Measurements from ENCODE around the gene TNFAIP6. TPM values are rescaled to one million over a fixed set of nuclear protein-coding genes. Genes with fewer than 3 reads are reported as not detected.
"Not testable (repeated sequence)": the region's sequence is repeated elsewhere in the genome, so short reads cannot be mapped to it uniquely, and the experiment has no call there.

The TNFAIP6 gene
- total RNA-seq, 1 donor from 2014 or later: 0.40 TPM

DNA sequence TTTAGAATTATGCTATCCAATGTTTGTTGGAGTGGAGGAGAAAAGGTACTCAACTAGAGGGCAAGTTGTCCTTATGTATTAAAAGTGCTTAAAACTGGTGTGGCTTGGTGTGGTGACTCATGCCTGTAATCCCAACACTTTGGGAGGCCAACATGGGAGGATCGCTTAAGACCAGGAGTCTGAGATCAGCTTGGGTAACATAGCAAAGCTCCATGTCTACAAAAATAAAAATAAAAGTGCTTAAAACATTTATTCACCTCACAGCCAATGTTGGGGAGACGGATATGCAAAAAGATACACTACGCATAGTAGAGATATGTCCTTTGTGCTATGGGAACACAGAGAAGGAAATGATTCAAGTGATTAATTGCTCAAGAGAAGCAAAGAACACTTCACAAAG lies 19.3 kb upstream of the TNFAIP6 start:
- Mint-ChIP-seq H3K27me3 (ENCODE audit: low read depth) (no peaks in the 10 kb centered on the region), H3K27ac (ENCODE audit: unreplicated experiment) (no peak overlapping the region), H3K4me3 (no peak overlapping the region), H3K4me1 (peaks cover 10% of the 10 kb centered on the region), H3K9me3 (peaks cover 8% of the 10 kb centered on the region), H3K36me3 (ENCODE audit: low read depth) (no peaks in the 10 kb centered on the region)
- TF ChIP-seq, protein P1, sequence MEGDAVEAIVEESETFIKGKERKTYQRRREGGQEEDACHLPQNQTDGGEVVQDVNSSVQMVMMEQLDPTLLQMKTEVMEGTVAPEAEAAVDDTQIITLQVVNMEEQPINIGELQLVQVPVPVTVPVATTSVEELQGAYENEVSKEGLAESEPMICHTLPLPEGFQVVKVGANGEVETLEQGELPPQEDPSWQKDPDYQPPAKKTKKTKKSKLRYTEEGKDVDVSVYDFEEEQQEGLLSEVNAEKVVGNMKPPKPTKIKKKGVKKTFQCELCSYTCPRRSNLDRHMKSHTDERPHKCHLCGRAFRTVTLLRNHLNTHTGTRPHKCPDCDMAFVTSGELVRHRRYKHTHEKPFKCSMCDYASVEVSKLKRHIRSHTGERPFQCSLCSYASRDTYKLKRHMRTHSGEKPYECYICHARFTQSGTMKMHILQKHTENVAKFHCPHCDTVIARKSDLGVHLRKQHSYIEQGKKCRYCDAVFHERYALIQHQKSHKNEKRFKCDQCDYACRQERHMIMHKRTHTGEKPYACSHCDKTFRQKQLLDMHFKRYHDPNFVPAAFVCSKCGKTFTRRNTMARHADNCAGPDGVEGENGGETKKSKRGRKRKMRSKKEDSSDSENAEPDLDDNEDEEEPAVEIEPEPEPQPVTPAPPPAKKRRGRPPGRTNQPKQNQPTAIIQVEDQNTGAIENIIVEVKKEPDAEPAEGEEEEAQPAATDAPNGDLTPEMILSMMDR (conservative IDR thresholded peaks at IDR 0.05): no peak
- no peak for DNase-seq (ENCODE audit: low read depth, low spot score)

DNA sequence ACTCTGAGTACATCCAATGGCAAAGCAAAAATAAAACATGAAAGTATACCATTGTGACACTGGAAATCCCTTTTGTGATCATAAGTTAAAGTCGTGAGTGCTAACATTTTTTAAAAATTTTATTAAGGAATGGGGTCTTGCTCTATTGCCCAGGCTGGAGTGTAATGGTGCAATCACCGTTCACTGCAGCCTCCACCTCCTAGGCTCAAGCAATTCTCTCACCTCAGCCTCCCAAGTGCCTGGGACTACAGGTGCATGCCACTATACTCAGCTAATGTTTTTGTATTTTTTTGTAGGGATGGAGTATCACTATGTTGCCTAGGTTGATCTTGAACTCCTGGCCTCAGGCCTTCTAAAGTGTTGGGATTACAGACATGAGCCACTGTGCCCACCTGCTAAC lies 14.3 kb upstream of the TNFAIP6 start:
- DNase-seq (ENCODE audit: low read depth, low spot score): no peak
- no peak overlapping the region for H3K27ac Mint-ChIP-seq (ENCODE audit: unreplicated experiment)
- H3K4me1 Mint-ChIP-seq: peaks cover 7% of the 10 kb centered on the region
- no peaks in the 10 kb centered on the region for H3K27me3 Mint-ChIP-seq (ENCODE audit: low read depth)
- H3K36me3 Mint-ChIP-seq (ENCODE audit: low read depth): no peaks in the 10 kb centered on the region
- TF ChIP-seq, protein P1 (conservative IDR thresholded peaks at IDR 0.05): no peak
- no peak overlapping the region for H3K4me3 Mint-ChIP-seq
- H3K9me3 Mint-ChIP-seq: peaks cover 10% of the 10 kb centered on the region

DNA sequence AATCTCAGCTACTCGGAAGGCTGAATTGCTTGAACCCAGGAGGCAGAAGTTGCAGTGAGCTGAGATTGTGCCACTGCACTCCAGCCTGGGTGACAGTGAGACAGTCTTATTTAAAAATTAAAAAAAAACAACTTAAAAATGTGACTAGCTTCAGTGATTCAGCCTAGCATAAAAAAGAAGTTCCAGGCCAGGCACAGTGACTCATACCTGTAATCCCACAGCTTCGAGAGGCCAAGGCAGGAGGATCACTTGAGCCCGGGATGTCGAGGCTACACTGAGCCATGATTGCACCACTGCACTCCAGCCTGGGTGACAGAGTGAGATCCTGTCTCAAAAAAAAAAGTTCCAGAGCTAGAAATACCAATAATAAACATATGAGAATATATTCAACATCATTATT lies 13.2 kb upstream of the TNFAIP6 start:
- not testable (repeated sequence) for H3K36me3 Mint-ChIP-seq (ENCODE audit: low read depth); H3K4me1 Mint-ChIP-seq; H3K4me3 Mint-ChIP-seq; DNase-seq (ENCODE audit: low read depth, low spot score); H3K27me3 Mint-ChIP-seq (ENCODE audit: low read depth); H3K27ac Mint-ChIP-seq (ENCODE audit: unreplicated experiment)
- peaks cover 10% of the 10 kb centered on the region for H3K9me3 Mint-ChIP-seq

DNA sequence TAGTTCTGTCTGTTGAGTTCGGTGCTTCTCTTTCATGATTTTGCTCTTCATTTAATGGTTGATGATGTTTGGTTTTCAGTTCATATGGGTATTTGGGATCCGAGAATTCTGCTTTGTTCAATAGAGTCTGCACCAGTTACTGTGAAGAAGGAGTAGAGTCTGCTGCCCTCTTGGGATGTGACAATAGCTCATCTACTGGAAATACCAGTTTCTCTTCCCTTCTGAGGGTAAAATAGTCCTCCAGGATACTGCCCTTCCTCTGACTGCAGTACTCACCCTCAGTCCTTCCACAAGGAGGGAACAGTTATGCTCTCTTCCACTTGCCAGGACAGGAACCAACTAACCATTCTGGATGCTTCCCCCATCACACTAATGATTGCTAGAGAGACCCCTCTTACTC lies 12.5 kb upstream of the TNFAIP6 start:
- TF ChIP-seq, protein P1 (conservative IDR thresholded peaks at IDR 0.05): no peak
- H3K9me3 Mint-ChIP-seq: peaks cover 10% of the 10 kb centered on the region
- no peak overlapping the region for H3K27ac Mint-ChIP-seq (ENCODE audit: unreplicated experiment)

DNA sequence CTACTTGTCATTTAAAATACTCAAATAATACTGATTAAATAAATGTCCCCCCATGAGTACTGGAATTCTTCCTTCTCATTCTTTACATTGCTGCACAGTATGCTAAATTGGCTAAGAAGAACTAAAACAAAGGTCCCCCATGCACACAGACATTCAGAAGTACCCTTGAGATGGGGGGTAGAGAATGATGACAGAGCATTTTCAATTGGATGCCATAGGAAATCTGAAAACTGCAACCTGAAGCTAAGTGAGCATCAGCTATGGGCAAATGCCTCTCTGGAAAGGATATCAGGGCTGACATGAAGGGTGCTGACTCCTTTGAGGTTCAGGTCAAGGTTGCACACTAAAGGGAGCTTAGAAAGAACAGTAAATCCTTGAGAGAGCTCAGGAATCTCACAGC lies 10.1 kb upstream of the TNFAIP6 start:
- H3K4me1 Mint-ChIP-seq: no peaks in the 10 kb centered on the region
- TF ChIP-seq, protein P1 (conservative IDR thresholded peaks at IDR 0.05): no peak
- no peak overlapping the region for H3K4me3 Mint-ChIP-seq
- H3K9me3 Mint-ChIP-seq: peaks cover 2% of the 10 kb centered on the region
- DNase-seq (ENCODE audit: low read depth, low spot score): no peak
- H3K27me3 Mint-ChIP-seq (ENCODE audit: low read depth): no peaks in the 10 kb centered on the region
- no peaks in the 10 kb centered on the region for H3K36me3 Mint-ChIP-seq (ENCODE audit: low read depth)
- no peak overlapping the region for H3K27ac Mint-ChIP-seq (ENCODE audit: unreplicated experiment)

More for the DNA sequence above, 12.5 kb upstream of the TNFAIP6 start:
- no peak for DNase-seq (ENCODE audit: low read depth, low spot score)
- no peaks in the 10 kb centered on the region for H3K36me3 Mint-ChIP-seq (ENCODE audit: low read depth)
- no peak overlapping the region for H3K4me3 Mint-ChIP-seq
- no peaks in the 10 kb centered on the region for H3K27me3 Mint-ChIP-seq (ENCODE audit: low read depth)
- no peaks in the 10 kb centered on the region for H3K4me1 Mint-ChIP-seq

DNA sequence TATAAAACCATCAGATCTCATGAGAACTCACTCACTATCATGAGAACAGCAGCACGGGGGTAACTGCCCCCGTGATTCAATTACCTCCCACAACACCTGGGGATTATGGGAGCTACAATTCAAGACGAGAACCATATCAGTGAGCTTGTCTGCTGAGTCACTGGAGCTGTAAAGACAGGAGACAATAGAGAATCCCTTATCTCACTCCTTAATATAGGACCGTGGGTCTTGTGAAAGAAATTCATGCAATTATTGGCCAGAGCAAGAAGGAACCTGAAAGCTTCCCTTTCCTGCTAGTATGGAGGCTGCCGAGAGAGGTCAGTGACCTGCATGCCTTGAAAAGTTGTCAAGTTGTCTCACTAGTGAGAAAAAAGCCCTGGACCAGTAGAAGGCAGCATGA lies 9.5 kb upstream of the TNFAIP6 start:
- DNase-seq (ENCODE audit: low read depth, low spot score): no peak
- Mint-ChIP-seq H3K9me3 (peaks cover 2% of the 10 kb centered on the region), H3K27ac (ENCODE audit: unreplicated experiment) (no peak overlapping the region), H3K4me1 (no peaks in the 10 kb centered on the region), H3K4me3 (no peak overlapping the region), H3K27me3 (ENCODE audit: low read depth) (no peaks in the 10 kb centered on the region), H3K36me3 (ENCODE audit: low read depth) (no peaks in the 10 kb centered on the region)
- TF ChIP-seq, protein P1 (conservative IDR thresholded peaks at IDR 0.05): no peak

Data from neural crest cell (in vitro differentiated cells).